NCI-H1694 (cell line): Measurements from ENCODE around the gene PRSS57.

Source experiments
- DNase-seq: peaks from one replicate; lab custom pipeline; 2025; lab: John Stamatoyannopoulos, UW

Gene PRSS57

GRCh38 chr19:638906-639252 is 56.4 kb downstream of the PRSS57 start:
- no peak for DNase-seq
